Transverse colon (tissue), 4 donors: ENCODE data around the gene DNASE1L2. TPM values are rescaled to one million over a fixed set of nuclear protein-coding genes. Genes with fewer than 3 reads are reported as not detected.

Experiments used
- DNase-seq: peaks from one replicate; pipeline ENCODE4 v3.0.0-alpha.2; 2019
- H3K27ac ChIP-seq, 4 donors: fragments of 200-600 bp; sonication (generic); 2 replicates each; pipeline ENCODE4 v1.5.1; 2016 to 2018; ENCODE audit warnings: inconsistent platforms in 4 of 4
- H3K27me3 ChIP-seq: fragments of 200-600 bp; sonication (generic); 2 replicates; pipeline ENCODE4 v1.5.1; 2017; ENCODE audit warnings: inconsistent platforms
- H3K36me3 ChIP-seq, 4 donors: fragments of 200-600 bp; sonication (generic); 2 replicates each; pipeline ENCODE4 v1.5.1; 2017 to 2019; ENCODE audit warnings: inconsistent platforms in 4 of 4
- H3K4me1 ChIP-seq, 4 donors: fragments of 200-600 bp; sonication (generic); 2 replicates each; pipeline ENCODE4 v1.5.1; 2017 to 2020; ENCODE audit warnings: inconsistent platforms in 4 of 4
- H3K4me3 ChIP-seq, 4 donors: fragments of 200-600 bp; sonication (generic); 1 replicate in 1 of 4; 2 replicates in 3 of 4; pipeline versions ENCODE4 v1.5.1 to v1.6.1; 2017 to 2019; ENCODE audit warnings: inconsistent platforms in 4 of 4
- H3K9me3 ChIP-seq, 2 donors: fragments of 200-600 bp; sonication (generic); 2 replicates each; pipeline ENCODE4 v1.5.1; 2017 to 2019; ENCODE audit warnings: inconsistent platforms in 2 of 2
- CTCF ChIP-seq, 5 experiments: fragments of 200-600 bp in 3 of 5; fragments of 450-650 bp in 2 of 5; sonication (generic) in 3 of 5; IDR thresholded peaks; 1 replicate in 2 of 5; 2 replicates in 3 of 5; pipeline ENCODE4 v1.5.1; 2016 to 2017; ENCODE audit warnings: antibody characterized with exemption in 5 of 5, inconsistent platforms in 3 of 5, mild to moderate bottlenecking in 2 of 5, moderate library complexity in 1 of 5
- EP300 ChIP-seq: sonication (generic); formaldehyde crosslinking; IDR thresholded peaks from one replicate; pipeline ENCODE4 v1.6.1; 2017; ENCODE audit warnings: antibody characterized with exemption, low read depth
- POLR2A ChIP-seq: fragments of 450-650 bp; IDR thresholded peaks from one replicate; pipeline ENCODE4 v1.6.1; 2016; ENCODE audit warnings: antibody characterized with exemption, mild to moderate bottlenecking, moderate library complexity
- POLR2AphosphoS5 ChIP-seq, 3 donors: sonication (generic); formaldehyde crosslinking; IDR thresholded peaks; one replicate each; pipeline ENCODE4 v1.6.1; 2016; ENCODE audit warnings: antibody characterized with exemption in 3 of 3
- WGBS, 2 donors: methylation state at CpG; one replicate each; pipeline ENCODE4 v1.1.5; 2018; ENCODE audit warnings: low coverage in 1 of 2; 5-methylcytosine and 5-hydroxymethylcytosine counted together
- in situ Hi-C, 4 donors: fragments of 200-750 bp; cut with MboI; loops; one replicate each; pipeline versions ENCODE4 v1.15.0 to v1.15.1; 2017; ENCODE audit warnings: low sequenced_read_pairs in 3 of 4, low pct_ligation_motif_present in 1 of 4, low pct_unique_long_range_greater_than_20kb in 1 of 4
- intact Hi-C: fragments of 100-400 bp; cut with DNase I; formaldehyde crosslinking; loops from one replicate; pipeline ENCODE4 v1.15.1; 2023; ENCODE audit warnings: low total_unique reads
- small RNA-seq, 4 donors: library from RNA; depleted of rRNA; stranded (forward); fragments of <200 nt; gene quantifications; one replicate each; pipeline ENCODE3, GENCODE V24; 2016
- total RNA-seq, 4 donors: library from RNA; depleted of rRNA; stranded (reverse); fragments of >200 nt; gene quantifications; one replicate each; pipeline ENCODE4 v1.1.0, GENCODE V29; 2016

The DNASE1L2 gene
- total RNA-seq, 4 donors from 2014 or later: 0.55 to 3.0 (median 0.64) TPM; not detected in 1

GRCh38 chr16:2287916-2288547, 51.8 kb downstream of the DNASE1L2 start:
- Histone ChIP-seq H3K27ac (no peak overlapping the region), H3K4me1 (no peaks in the 10 kb centered on the region), H3K4me3 (no peak overlapping the region), H3K36me3 (no peaks in the 10 kb centered on the region), H3K9me3 (no peaks in the 10 kb centered on the region), H3K27me3 (no peaks in the 10 kb centered on the region)
- in situ Hi-C loops (no loop called here), intact Hi-C loops (no loop called here)
- no peak for DNase-seq
- no peak for TF ChIP-seq POLR2AphosphoS5 (IDR thresholded peaks at IDR 0.05)
- TF ChIP-seq POLR2A: no peak
- no peak for TF ChIP-seq CTCF (IDR thresholded peaks at IDR 0.05)
- TF ChIP-seq EP300: no peak
- 86% methylated on average over 35 of the region's 35 CpGs; no CpG with 5 or more reads in 1 of the 2 donors for WGBS, 2 donors

Small RNA genes lying within 50 kb of the gene (small RNA-seq; reads per million reads assigned to genes)
- 0 reads per million in 4 donors for gene MIR3677
- 0 reads per million in 4 donors for gene MIR4717

Other genes with a start within 250 kb of the DNASE1L2 start
- gene SYNGR3, start 246.5 kb upstream of the DNASE1L2 start, total RNA-seq: 1 to 10 TPM in 3 of 4 donors, not detected in 1; 2.7 to 4.8 (median 2.9) TPM
- 100 to 1,000 TPM in 1 of 4 donors, 10 to 100 TPM in 3; 28.3 to 145 (median 42.0) TPM for gene ZNF598, start 226.6 kb upstream of the DNASE1L2 start, total RNA-seq
- under 1 TPM in 1 of 4 donors, not detected in 3; 0.41 TPM for gene NPW, start 216.7 kb upstream of the DNASE1L2 start, total RNA-seq
- gene NHERF2, start 209.5 kb upstream of the DNASE1L2 start, total RNA-seq: 10 to 100 TPM in 3 of 4 donors, 1 to 10 TPM in 1; 3.7 to 61.9 (median 29.8) TPM
- gene NTHL1, start 188.6 kb upstream of the DNASE1L2 start, total RNA-seq: 10 to 100 TPM; 12.7 to 32.9 (median 23.2) TPM
- 100 to 1,000 TPM in 2 of 4 donors, 10 to 100 TPM in 2; 88.3 to 206 (median 127) TPM for gene TSC2, start 188.5 kb upstream of the DNASE1L2 start, total RNA-seq
- 1,000 to 10,000 TPM in 1 of 4 donors, 100 to 1,000 TPM in 3; 131 to 1,015 (median 289) TPM for gene PKD1, start 100.5 kb upstream of the DNASE1L2 start, total RNA-seq
- 10 to 100 TPM in 3 of 4 donors, 1 to 10 TPM in 1; 8.3 to 28.4 (median 14.2) TPM for gene RAB26, start 87.8 kb upstream of the DNASE1L2 start, total RNA-seq
- 10 to 100 TPM; 43.4 to 80.4 (median 63.0) TPM for gene TRAF7, start 80.7 kb upstream of the DNASE1L2 start, total RNA-seq
- under 1 TPM in 2 of 4 donors, not detected in 2; under 0.01 to 0.14 TPM for gene CASKIN1, start 39.8 kb upstream of the DNASE1L2 start, total RNA-seq
- gene MLST8, start 31.0 kb upstream of the DNASE1L2 start, total RNA-seq: 10 to 100 TPM; 50.8 to 81.8 (median 73.1) TPM
- 10 to 100 TPM in 2 of 4 donors, 1 to 10 TPM in 2; 5.7 to 29.9 (median 11.7) TPM for gene BRICD5, start 25.6 kb upstream of the DNASE1L2 start, total RNA-seq
- gene PGP, start 21.6 kb upstream of the DNASE1L2 start, total RNA-seq: 10 to 100 TPM; 18.0 to 49.0 (median 29.5) TPM
- gene E4F1, start 12.9 kb upstream of the DNASE1L2 start, total RNA-seq: 100 to 1,000 TPM in 1 of 4 donors, 10 to 100 TPM in 3; 36.5 to 124 (median 53.6) TPM
- gene ECI1, start 15.1 kb downstream of the DNASE1L2 start, total RNA-seq: 100 to 1,000 TPM in 2 of 4 donors, 10 to 100 TPM in 2; 24.5 to 218 (median 100) TPM
- gene RNPS1, start 31.7 kb downstream of the DNASE1L2 start, total RNA-seq: 100 to 1,000 TPM; 110 to 153 (median 126) TPM
- gene ABCA3, start 104.3 kb downstream of the DNASE1L2 start, total RNA-seq: 1 to 10 TPM; 3.4 to 8.6 (median 3.7) TPM
- gene CCNF, start 193.0 kb downstream of the DNASE1L2 start, total RNA-seq: 10 to 100 TPM in 1 of 4 donors, 1 to 10 TPM in 2, under 1 TPM in 1; 0.75 to 24.9 (median 2.3) TPM
- 1 to 10 TPM in 2 of 4 donors, not detected in 2; 1.4 to 2.3 TPM for gene TEDC2, start 223.7 kb downstream of the DNASE1L2 start, total RNA-seq
- gene NTN3, start 234.9 kb downstream of the DNASE1L2 start, total RNA-seq: not detected
- 10 to 100 TPM in 2 of 4 donors, 1 to 10 TPM in 2; 8.3 to 19.3 (median 11.6) TPM for gene TBC1D24, start 238.7 kb downstream of the DNASE1L2 start, total RNA-seq